Measurements from ENCODE around the gene LSP1.

DNA sequence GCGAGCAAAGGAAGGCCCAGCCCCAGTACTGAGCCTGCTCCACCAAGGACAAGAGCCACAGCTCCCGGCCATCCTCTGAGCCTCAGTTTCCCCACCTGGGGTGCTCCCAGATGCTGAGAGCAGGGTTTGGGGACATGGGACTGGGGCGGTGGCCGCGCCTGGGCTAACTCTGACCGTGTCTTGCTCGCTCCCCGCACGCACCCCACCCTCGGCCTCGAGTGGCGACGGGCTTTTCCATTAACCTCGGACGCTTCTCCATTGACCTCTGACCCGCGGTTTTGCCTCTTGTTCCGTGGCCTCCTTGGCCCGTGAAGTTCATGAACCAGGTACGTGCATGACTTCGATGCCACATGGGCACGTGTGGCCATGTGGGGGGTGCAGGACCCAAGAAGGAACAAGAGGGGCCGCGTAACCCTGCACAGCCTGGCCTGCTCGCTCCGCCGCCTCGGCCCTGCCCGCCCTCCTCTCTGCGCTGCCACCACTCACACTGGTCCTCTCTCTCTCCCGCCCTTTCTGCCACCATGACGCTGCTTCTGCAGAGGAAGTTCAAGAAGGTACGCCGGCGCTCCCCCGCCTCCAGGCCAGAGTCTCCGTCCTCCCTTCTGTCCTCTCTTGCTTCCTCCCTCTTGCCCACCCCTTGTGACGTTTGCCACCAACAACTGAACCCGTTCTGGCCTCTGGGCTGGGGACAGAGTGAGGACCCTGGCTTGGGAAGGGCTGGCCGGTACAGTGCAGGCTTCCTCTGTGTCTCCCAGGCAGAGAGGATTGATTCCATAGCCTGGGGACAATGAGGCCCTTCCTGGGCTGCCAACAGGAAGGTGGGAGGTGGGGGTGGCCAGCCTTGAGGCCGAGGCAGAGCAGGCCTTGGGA lies 73.5 kb downstream of the LSP1 start:
- no peak for TF ChIP-seq EZH2phosphoT487 (IDR thresholded peaks at IDR 0.05; ENCODE audit: borderline replicate concordance, low read depth, low read length)
- TF ChIP-seq, protein P1, sequence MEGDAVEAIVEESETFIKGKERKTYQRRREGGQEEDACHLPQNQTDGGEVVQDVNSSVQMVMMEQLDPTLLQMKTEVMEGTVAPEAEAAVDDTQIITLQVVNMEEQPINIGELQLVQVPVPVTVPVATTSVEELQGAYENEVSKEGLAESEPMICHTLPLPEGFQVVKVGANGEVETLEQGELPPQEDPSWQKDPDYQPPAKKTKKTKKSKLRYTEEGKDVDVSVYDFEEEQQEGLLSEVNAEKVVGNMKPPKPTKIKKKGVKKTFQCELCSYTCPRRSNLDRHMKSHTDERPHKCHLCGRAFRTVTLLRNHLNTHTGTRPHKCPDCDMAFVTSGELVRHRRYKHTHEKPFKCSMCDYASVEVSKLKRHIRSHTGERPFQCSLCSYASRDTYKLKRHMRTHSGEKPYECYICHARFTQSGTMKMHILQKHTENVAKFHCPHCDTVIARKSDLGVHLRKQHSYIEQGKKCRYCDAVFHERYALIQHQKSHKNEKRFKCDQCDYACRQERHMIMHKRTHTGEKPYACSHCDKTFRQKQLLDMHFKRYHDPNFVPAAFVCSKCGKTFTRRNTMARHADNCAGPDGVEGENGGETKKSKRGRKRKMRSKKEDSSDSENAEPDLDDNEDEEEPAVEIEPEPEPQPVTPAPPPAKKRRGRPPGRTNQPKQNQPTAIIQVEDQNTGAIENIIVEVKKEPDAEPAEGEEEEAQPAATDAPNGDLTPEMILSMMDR (conservative IDR thresholded peaks at IDR 0.05; ENCODE audit: low read length), result no peak
